DMS153 (cell line): Measurements from ENCODE around the gene EVPLL.
"Not testable (repeated sequence)": the region's sequence is repeated elsewhere in the genome, so short reads cannot be mapped to it uniquely, and the experiment has no call there.

ENCODE experiments used
- DNase-seq: peaks from one replicate; lab custom pipeline; 2025; lab: John Stamatoyannopoulos, UW

Gene EVPLL

GRCh38 chr17:18379246-18380146, 1.9 kb downstream of the EVPLL start:
- no peak for DNase-seq

DNA sequence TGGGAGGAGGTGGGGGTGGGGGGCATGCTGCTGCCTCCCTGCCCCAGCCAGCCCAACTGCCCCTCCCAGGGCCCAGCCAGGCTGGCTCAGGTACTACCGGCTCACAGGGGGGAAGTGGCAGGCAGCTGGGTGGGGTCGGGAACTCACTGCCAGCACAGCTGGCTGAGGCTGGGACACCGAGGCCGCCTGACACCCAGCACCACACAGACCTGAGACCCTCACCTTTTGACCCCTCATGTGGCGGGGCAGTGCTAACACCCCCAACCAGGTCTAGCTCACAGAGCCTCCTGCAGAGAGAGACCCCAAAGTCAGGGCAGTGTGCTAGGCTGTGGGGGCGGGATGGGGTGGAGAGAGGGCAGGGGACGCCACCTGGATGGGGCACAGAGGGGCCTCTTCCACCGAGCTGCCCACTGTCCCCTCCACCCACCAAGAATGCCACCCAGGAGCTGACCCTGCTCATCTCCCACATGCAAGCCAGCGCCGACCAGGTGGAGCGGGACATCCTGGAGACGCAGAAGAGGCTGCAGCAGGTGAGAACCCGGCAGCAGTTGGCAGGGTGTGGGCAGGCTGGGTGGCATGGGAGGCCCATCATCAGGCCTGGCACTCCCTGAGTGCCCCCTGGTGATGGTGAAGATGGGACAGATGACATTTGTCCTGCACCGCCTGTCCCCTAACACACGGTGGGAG, 3.0 kb downstream of the EVPLL start:
- no peak for DNase-seq

DNA sequence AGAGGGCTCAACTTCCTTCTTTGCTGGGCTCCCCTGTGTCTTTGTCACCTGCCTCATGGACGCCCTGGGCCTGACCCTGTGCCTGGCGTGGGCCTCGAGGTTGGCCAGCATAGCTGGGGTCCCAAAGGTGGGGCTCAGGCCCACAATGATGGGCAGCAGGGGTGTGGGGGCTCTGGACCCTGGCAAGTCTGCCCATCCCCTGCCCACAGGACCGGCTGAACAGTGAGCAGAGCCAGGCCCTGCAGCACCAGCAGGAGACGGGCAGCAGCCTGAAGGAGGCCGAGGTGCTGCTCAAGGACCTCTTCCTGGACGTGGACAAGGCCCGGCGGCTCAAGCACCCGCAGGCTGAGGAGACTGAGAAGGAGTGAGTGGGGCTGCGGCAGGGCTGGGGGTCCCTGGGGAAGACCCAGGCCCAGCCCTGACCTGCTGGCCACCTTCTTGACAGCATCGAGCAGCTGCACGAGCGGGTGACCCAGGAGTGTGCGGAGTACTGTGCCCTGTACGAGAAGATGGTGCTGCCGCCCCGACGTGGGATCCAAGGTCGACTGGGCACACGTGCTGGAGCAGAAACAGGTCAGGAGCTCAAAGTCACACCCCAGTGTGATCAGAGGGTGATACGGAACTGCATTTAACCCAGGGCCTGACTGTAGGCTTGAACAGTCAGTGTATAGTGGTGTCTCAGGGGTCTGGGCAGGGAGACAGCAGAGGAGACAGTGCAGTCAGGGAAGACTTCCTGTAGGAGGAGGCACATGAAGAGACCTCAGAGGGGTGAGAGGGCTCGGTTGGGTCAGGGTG, 3.8 kb downstream of the EVPLL start:
- DNase-seq: no peak

- no peak for DNase-seq
Observed at GRCh38 chr17:18381953-18382245, 4.3 kb downstream of the EVPLL start.

DNA sequence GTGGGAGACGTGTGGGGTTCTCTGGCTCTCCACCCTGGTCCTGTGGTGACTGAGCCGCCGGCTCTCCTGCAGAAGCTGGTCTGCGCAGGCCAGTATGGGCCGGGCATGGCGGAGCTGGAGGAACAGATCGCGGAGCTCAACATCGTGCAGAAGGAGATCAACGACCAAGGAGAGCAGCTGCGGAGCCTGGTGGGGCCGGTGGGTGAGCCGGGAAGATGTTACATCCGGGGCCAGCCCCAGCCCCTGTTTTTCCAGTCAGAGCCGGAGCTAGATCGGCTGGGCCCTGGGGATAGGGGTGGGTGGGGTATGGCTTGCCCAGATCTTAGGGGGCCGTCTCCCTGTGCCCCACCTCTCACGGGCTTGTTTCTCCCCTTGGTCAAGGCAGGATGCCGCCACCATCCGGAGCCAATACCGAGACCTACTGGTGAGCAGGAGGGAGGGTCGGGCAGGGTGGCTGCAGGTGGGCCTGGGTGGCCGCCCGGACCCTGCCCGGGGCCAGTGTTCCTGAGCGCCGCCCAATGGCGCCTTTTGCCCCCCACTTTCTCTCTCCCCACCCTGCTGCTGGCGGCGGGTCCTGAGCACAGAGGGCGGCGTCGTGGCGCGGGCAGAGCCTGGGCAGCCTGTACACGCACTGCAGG, 5.0 kb downstream of the EVPLL start:
- DNase-seq: no peak

DNA sequence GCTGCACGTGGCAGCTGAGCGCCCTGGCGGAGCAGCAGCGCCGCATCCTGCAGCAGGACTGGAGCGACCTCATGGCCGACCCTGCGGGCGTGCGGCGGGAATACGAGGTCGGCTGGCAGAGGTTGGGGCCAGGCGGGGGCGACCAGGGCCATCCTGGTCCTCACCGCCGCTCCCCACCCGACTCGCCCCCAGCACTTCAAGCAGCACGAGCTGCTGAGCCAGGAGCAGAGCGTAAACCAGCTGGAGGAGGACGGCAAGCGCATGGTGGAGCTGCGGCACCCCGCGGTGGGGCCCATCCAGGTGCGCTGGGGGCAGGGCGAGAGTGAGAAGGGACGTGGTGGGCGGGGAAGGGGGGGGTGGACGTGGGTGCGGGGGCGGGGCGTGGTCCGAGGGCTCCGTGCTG, 5.5 kb downstream of the EVPLL start:
- not testable (repeated sequence) for DNase-seq

GRCh38 chr17:18384271-18384670, 6.7 kb downstream of the EVPLL start:
- not testable (repeated sequence) for DNase-seq

GRCh38 chr17:18387583-18387982, 10.0 kb downstream of the EVPLL start:
- not testable (repeated sequence) for DNase-seq

- DNase-seq: not testable (repeated sequence)
Observed at GRCh38 chr17:18388266-18388665, 10.7 kb downstream of the EVPLL start.

GRCh38 chr17:18388728-18389127, 11.2 kb downstream of the EVPLL start:
- not testable (repeated sequence) for DNase-seq

GRCh38 chr17:18401872-18402590, 24.5 kb downstream of the EVPLL start:
- DNase-seq: not testable (repeated sequence)

- DNase-seq: not testable (repeated sequence)
Observed at GRCh38 chr17:18403166-18403565, 25.6 kb downstream of the EVPLL start.

GRCh38 chr17:18403604-18404003, 26.0 kb downstream of the EVPLL start:
- not testable (repeated sequence) for DNase-seq

DNA sequence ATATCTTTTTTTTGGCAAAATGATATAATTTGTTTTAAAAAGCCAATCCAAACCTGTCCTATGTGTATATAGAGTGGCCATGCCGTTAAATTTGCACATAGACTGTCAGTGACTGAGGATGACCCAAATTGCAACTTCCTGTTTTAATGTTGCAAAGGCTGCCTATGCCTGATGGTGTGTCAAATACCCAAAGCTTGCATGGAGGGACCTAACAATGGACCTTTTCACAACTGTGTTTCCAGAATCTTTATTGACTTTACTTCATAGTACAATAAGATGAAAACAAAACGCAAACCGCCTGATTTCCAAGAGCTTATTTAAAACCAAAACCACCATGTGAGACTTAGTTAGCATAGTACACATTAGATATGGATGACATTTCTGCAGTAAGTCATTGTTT, 31.3 kb downstream of the EVPLL start:
- not testable (repeated sequence) for DNase-seq

- not testable (repeated sequence) for DNase-seq
Observed at GRCh38 chr17:18409321-18409720, 31.7 kb downstream of the EVPLL start.

DNA sequence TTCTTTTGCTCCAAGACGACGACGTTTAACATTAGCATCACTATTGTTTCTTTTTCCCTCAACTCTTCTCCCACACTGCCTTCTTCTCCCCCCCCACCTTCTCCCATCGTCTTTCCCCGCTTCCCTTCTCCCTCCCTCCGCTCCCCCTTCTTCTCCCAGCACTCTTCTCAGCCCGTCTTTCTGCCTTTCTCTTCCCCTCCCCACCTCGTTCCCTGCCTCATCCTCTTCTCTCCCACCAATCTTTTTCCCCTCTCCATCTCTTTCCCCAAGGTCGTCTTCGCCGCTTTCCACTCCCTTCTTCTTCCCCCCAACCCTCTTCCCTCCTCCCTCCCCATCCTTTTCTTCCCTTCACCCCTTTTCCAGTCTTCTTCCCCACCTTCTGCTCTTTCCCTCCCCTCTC, 33.2 kb downstream of the EVPLL start:
- DNase-seq: not testable (repeated sequence)

DNA sequence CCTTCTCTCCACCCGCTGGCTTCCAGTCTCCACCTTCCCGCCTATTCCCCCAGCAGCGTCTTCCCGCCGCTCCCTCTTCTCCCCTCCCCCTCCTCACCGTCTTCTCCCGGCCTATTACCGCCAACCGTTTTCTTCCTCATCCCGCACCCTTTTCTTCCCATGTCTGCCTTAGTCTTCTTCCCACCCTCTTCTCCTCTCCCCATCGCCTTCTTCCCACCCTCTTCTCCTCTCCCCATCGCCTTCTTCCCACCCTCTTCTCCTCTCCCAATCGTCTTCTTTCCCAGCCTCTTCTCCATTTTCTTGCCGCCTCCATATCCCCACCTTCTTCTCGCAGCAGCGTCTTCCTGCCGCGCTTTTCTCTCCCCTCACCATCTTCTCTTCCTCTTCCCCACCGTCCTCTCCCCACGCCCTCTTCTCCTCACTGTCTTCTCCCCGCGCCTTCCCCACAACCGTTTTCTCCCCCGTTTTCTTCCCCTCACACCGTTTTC, 33.8 kb downstream of the EVPLL start:
- DNase-seq: not testable (repeated sequence)

GRCh38 chr17:18412001-18412538, 34.5 kb downstream of the EVPLL start:
- not testable (repeated sequence) for DNase-seq

DNA sequence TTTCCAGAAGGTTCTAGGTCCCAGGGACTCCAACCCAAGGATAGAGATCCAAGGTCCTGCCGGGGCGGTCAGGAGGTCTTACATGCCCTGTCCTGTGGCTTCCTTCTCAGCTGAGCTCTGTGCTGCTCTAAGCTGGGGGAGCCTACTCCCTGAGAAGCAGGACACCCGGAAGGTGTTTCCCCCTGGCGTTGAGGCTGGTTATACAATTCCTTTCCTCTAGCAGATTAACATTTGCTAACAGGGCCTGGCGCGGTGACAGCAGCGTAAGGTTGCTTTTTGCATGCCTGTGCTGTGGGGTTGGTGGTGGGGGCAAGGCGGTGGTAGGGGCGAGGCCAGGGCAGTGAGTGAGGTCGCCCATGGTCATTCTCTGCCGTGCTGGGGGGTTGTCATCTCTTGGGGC, 43.9 kb downstream of the EVPLL start:
- not testable (repeated sequence) for DNase-seq

- not testable (repeated sequence) for DNase-seq
Observed at GRCh38 chr17:18422464-18422863, 44.9 kb downstream of the EVPLL start.

- not testable (repeated sequence) for DNase-seq
Observed at GRCh38 chr17:18423015-18423414, 45.4 kb downstream of the EVPLL start.
